Measurements from ENCODE around the gene MDM1.

The MDM1 gene

GRCh38 chr12:68326716-68327115 lies 5.4 kb downstream of the MDM1 start:
- DNase-seq (ENCODE audit: low read depth in 1 of 2, low spot score in 1 of 2), result no peak

GRCh38 chr12:68325966-68326365 lies 6.2 kb downstream of the MDM1 start:
- DNase-seq (ENCODE audit: low read depth in 1 of 2, low spot score in 1 of 2), result no peak

GRCh38 chr12:68324531-68324930 lies 7.6 kb downstream of the MDM1 start:
- DNase-seq (ENCODE audit: low read depth in 1 of 2, low spot score in 1 of 2), result no peak

GRCh38 chr12:68321140-68321539 lies 11.0 kb downstream of the MDM1 start:
- DNase-seq (ENCODE audit: low read depth in 1 of 2, low spot score in 1 of 2), result no peak

- DNase-seq (ENCODE audit: low read depth in 1 of 2, low spot score in 1 of 2), result no peak
Observed at GRCh38 chr12:68319988-68320623, 12.1 kb downstream of the MDM1 start.

GRCh38 chr12:68317047-68317667 lies 15.0 kb downstream of the MDM1 start:
- no peak for DNase-seq (ENCODE audit: low read depth in 1 of 2, low spot score in 1 of 2)

GRCh38 chr12:68310370-68310769 lies 21.8 kb downstream of the MDM1 start:
- no peak for DNase-seq (ENCODE audit: low read depth in 1 of 2, low spot score in 1 of 2)

GRCh38 chr12:68306564-68306963 lies 25.6 kb downstream of the MDM1 start:
- DNase-seq (ENCODE audit: low read depth in 1 of 2, low spot score in 1 of 2), result no peak

- no peak for DNase-seq (ENCODE audit: low read depth in 1 of 2, low spot score in 1 of 2)
Observed at GRCh38 chr12:68305278-68305677, 26.9 kb downstream of the MDM1 start.

GRCh38 chr12:68304626-68305025 lies 27.5 kb downstream of the MDM1 start:
- no peak for DNase-seq (ENCODE audit: low read depth in 1 of 2, low spot score in 1 of 2)

- no peak for DNase-seq (ENCODE audit: low read depth in 1 of 2, low spot score in 1 of 2)
Observed at GRCh38 chr12:68303850-68304249, 28.3 kb downstream of the MDM1 start.

- DNase-seq (ENCODE audit: low read depth in 1 of 2, low spot score in 1 of 2), result no peak
Observed at GRCh38 chr12:68297929-68298328, 34.2 kb downstream of the MDM1 start.

GRCh38 chr12:68294251-68294650 lies 37.9 kb downstream of the MDM1 start:
- DNase-seq (ENCODE audit: low read depth in 1 of 2, low spot score in 1 of 2), result no peak

- no peak for DNase-seq (ENCODE audit: low read depth in 1 of 2, low spot score in 1 of 2)
Observed at GRCh38 chr12:68293347-68293746, 38.8 kb downstream of the MDM1 start.

- no peak for DNase-seq (ENCODE audit: low read depth in 1 of 2, low spot score in 1 of 2)
Observed at GRCh38 chr12:68292151-68292943, 39.8 kb downstream of the MDM1 start.

GRCh38 chr12:68291396-68292036 lies 40.6 kb downstream of the MDM1 start:
- no peak for DNase-seq (ENCODE audit: low read depth in 1 of 2, low spot score in 1 of 2)

GRCh38 chr12:68290126-68290525 lies 42.0 kb downstream of the MDM1 start:
- peak in 1 of 2 donors; percentile 9 for DNase-seq (ENCODE audit: low read depth in 1 of 2, low spot score in 1 of 2)

GRCh38 chr12:68287106-68287505 lies 45.1 kb downstream of the MDM1 start:
- no peak for DNase-seq (ENCODE audit: low read depth in 1 of 2, low spot score in 1 of 2)

GRCh38 chr12:68286396-68286795 lies 45.8 kb downstream of the MDM1 start:
- DNase-seq (ENCODE audit: low read depth in 1 of 2, low spot score in 1 of 2), result no peak

- no peak for DNase-seq (ENCODE audit: low read depth in 1 of 2, low spot score in 1 of 2)
Observed at GRCh38 chr12:68285541-68285940, 46.6 kb downstream of the MDM1 start.

GRCh38 chr12:68281322-68282077 lies 50.7 kb downstream of the MDM1 start:
- no peak for DNase-seq (ENCODE audit: low read depth in 1 of 2, low spot score in 1 of 2)

Data from activated T-helper 1 cell treated with anti-CD3 and anti-CD28 coated beads, Interleukin-2, amount 50 U/mL, for 16 hours (primary cell).